HG02678 (cell line): ENCODE results near the gene SET.
"Not testable (repeated sequence)": the region's sequence is repeated elsewhere in the genome, so short reads cannot be mapped to it uniquely, and the experiment has no call there.

Experiments used
- ATAC-seq: cut with Tn5 transposase; IDR thresholded peaks from one replicate; pipeline ENCODE4 v1.9.1; 2021; ENCODE audit warnings: mild to moderate bottlenecking, moderate library complexity; ENCODE audit not compliant: unreplicated experiment

SET gene

GRCh38 chr9:128685636-128686489 lies 3.2 kb upstream of the SET start:
- ATAC-seq = no peak

GRCh38 chr9:128687453-128687852 lies 1.6 kb upstream of the SET start:
- ATAC-seq = no peak

- peak; percentile 18 for ATAC-seq
These were observed 312 bp downstream of the SET start for GRCh38 chr9:128689293-128689774.

GRCh38 chr9:128689820-128690683 lies 1.0 kb downstream of the SET start:
- peak; percentile 2 for ATAC-seq

DNA sequence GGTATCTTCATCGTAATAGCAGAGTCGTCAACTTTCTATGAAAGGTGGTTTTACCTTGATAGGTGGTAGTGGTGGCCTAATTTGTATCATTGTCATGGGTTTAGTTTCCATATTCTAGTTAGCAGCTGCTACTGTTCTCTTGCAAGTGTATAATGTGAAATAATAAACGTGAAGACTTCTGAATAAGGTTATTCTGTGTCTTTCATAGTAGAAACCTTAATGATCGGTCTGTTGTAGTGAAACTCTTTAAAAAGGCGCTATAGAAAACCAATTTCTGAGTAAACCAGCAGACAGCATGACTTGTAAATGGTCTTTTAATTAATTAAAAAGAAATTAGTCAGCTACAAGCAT lies 1.6 kb downstream of the SET start:
- no peak for ATAC-seq

DNA sequence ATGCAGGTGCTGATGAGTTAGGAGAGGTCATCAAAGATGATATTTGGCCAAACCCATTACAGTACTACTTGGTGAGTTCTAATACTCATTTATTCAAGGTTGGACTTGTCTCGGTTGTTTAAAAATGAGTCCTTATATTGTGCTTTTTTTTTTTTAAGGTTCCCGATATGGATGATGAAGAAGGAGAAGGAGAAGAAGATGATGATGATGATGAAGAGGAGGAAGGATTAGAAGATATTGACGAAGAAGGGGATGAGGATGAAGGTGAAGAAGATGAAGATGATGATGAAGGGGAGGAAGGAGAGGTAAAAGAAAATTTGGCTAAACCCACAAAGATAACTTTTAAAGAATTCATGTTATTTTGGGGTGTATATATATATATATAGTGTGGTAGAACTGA lies 4.7 kb downstream of the SET start:
- not testable (repeated sequence) for ATAC-seq

- no peak for ATAC-seq
These were observed 5.3 kb downstream of the SET start for GRCh38 chr9:128694344-128694743.

DNA sequence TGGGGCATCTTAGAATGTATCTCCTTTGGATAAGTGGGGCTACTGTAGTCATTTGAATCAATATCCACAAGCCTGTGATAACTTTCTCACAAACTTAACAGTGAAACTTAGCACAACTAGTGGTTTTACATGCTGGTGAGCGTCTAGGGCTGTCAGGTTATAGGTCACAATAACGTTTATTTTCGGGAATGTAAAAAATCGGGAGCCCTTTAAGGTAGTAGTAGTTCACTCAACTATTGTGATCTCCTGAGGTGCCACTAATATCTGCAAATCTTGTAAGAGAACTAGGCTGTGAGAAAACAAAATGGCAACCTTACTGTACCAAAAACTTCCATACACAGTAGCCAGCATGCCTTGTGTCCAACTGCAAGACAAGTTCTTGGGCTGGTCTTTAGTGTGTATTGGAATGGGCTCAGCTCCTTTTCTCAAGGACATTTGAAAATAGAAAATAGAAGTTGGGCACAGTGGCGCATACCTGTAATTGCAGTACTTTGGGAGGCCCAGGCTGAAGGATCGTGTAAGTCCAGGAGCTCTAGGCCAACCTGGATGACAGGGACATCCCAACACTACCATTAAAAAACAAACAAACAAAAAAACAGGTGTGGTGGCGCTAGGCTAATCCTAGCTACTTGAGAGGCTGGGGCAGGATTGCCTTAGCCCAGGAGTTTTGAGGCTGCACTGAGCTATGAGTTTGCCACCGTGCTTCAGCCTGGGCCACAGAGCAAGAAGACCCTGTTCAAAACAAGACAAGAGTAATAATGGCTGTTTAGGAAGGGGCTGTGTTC lies 8.1 kb downstream of the SET start:
- no peak for ATAC-seq

GRCh38 chr9:128699096-128699795 lies 10.2 kb downstream of the SET start:
- not testable (repeated sequence) for ATAC-seq

DNA sequence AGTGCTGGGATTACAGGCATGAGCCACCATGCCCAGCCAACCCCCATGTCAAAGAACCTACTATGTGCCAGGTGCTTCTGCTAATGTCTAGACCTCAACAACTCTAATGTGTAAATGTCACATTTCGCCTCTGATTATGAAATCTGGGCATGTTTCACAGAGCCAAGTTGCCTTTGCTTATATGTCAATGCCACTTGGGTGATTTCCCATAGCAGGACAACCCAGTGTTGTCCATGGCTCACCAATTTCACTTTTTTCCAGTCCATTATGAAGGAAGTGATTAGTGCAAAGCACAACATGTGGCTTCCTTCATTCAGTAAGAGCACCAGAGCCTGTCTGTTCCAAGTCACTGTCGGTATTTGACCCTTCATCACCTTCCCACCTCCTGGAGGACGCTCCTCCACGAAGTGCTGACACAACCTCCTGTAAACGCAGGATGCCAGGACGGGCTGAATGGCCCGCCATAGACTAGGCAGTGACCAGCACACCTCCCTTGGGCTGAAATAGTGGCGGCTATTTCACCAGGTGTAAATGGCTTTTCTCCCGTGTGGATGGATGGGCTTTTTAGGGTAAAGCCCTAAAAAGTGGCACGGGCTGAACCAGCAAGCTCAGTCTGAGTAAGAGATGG lies 12.3 kb downstream of the SET start:
- no peak for ATAC-seq

- ATAC-seq = peak; percentile 77
These were observed 13.5 kb downstream of the SET start, which contains the start of gene PKN3 for GRCh38 chr9:128702445-128702948. TSS of gene PKN3 (plus strand) at chr9:128702503. CDS start at chr9:128702916, 413 bp downstream.

- ATAC-seq = no peak
These were observed 14.1 kb downstream of the SET start for GRCh38 chr9:128702949-128703615.

DNA sequence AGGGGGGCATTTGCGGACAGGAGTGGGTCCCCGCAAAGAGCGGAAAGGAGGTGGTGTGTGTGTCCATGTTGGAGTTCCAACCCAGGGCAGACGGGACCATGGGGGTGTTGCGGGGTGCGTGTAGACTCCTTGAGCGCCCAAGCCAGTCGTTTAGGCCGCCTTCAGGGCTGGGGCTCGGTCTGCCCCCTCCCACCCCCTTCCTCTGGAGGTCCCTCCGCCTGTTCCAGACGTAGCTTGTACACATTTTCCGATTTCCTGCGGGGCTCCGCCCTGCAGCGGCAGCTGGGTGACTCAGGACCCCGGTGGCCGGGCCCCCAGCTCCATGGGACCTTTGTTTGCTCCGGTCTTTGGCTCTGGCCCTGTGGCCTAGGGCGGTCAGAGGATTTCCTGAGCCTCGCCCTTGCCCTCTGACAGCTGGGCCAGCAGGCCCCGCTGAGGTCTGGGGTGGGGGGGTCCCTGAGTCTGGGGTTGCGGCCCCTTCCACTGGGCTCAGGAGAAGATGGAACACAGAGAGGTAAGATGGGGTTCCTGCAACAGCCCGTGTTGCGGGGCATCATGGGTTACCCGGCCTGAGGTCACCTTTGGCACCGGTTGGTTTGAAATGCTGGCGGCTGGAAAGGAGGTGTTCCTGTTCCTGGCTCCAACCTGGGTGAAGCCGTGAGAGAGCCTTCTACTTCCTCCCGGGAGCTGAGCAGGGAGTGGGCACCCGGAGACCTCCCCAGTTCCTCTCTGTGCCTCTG lies 14.8 kb downstream of the SET start:
- no peak for ATAC-seq

DNA sequence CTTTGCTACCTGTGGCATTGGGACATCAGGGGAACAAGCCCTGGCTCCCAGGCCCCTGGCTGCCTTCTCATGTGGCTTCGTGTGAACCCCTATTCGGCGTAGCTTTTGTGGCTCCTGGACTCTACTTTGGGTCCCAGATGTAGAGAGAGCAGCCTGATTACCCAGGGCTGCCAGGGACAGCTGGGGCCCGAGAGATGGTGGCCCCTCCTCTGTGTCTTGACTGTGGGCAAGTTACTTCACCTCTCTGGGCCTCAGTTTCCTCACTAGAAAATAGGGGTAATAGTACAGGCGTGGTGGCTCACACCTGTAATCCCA lies 15.3 kb downstream of the SET start:
- ATAC-seq = no peak

- ATAC-seq = no peak
These were observed 16.3 kb downstream of the SET start for GRCh38 chr9:128705051-128705965.

GRCh38 chr9:128706045-128706444 lies 17.0 kb downstream of the SET start:
- ATAC-seq = no peak

DNA sequence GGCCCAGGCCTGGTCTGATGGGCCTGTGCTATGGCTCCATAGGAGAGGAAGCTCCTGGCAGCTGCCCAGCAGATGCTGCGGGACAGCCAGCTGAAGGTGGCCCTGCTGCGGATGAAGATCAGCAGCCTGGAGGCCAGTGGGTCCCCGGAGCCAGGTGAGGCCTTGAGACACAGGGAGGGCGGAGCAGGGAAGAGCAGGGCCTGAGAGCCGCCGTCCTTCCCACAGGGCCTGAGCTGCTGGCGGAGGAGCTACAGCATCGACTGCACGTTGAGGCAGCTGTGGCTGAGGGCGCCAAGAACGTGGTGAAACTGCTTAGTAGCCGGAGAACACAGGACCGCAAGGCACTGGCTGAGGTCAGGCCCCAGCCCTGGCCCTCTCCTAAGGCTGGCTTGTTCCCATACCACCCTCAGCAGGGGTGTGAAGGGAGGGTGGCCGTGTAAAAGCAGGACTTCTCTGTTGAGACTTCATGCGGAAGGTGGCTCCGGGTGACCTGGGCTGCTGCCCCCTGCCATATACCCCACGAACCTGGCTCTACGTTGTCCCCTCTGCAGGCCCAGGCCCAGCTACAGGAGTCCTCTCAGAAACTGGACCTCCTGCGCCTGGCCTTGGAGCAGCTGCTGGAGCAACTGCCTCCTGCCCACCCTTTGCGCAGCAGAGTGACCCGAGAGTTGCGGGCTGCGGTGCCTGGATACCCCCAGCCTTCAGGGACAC lies 17.8 kb downstream of the SET start:
- no peak for ATAC-seq
